NT2/D1 (cell line): ENCODE results near the gene MUCL3.

Source experiments
- SUZ12 ChIP-seq: IDR thresholded peaks from 2 replicates; pipeline ENCODE4 v1.6.1; 2011; ENCODE audit not compliant: insufficient read length, insufficient read depth; ENCODE audit errors: extremely low read depth
- YY1 ChIP-seq: IDR thresholded peaks from 2 replicates; pipeline ENCODE4 v1.6.1; 2011; ENCODE audit not compliant: insufficient read length, insufficient read depth
- ZNF274 ChIP-seq: IDR thresholded peaks from 2 replicates; pipeline ENCODE4 v1.6.1; 2011; ENCODE audit warnings: mild to moderate bottlenecking, low read depth, low read length

DNA sequence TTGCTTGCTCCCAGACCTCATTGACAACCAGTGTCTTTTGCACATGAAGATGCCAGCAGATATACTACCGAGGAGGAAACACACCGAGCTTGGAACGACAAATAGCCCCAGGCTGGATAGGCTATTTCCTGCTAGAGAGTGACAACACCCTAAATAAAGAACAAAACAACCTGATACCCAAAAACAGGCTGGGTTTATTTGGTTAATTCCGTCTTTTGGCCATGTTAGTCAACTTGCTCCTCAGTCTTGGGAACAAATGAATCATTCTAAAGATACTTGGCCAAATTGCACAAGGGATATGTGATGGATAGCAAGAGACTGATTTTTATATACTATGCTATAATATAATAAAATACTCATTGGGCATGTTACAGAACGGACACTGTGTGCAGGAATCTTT lies 58.0 kb downstream of the MUCL3 start:
- TF ChIP-seq ZNF274 (no peak), YY1 (no peak), SUZ12 (no peak)
